ELR (cell line): Measurements from ENCODE around the gene USH1C.

Experiments used
- DNase-seq: peaks from one replicate; pipeline ENCODE4 v3.0.0-alpha.2; 2015; ENCODE audit warnings: low read depth

The USH1C gene

DNA sequence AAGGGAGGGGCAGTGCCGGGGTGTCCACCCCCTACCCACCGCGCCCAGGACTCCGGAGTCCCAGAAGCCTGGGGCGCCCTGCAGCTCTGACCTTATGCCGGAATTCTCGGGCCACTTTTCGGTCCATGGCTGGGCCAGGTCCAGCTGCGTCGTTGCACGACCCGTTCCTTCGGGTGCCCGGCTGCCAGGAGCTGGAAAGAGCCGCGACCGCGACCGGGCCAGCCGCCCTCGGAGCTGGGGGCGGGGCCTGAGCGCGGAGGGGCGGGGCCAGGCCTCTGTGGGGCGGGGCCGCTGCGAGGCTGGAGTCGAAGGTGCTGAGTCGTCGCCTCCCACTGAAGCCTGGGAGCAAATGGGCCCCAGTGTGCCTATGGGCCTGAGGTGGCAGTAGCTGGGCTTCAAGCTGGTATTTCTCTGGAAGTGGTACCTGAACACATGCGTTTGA lies at the start of gene USH1C:
Gene USH1C (minus strand): TSS at position 236 of the 442 bp plus-strand sequence. CDS start 109 bp downstream, at position 127.
- peak; percentile 3 for DNase-seq

DNA sequence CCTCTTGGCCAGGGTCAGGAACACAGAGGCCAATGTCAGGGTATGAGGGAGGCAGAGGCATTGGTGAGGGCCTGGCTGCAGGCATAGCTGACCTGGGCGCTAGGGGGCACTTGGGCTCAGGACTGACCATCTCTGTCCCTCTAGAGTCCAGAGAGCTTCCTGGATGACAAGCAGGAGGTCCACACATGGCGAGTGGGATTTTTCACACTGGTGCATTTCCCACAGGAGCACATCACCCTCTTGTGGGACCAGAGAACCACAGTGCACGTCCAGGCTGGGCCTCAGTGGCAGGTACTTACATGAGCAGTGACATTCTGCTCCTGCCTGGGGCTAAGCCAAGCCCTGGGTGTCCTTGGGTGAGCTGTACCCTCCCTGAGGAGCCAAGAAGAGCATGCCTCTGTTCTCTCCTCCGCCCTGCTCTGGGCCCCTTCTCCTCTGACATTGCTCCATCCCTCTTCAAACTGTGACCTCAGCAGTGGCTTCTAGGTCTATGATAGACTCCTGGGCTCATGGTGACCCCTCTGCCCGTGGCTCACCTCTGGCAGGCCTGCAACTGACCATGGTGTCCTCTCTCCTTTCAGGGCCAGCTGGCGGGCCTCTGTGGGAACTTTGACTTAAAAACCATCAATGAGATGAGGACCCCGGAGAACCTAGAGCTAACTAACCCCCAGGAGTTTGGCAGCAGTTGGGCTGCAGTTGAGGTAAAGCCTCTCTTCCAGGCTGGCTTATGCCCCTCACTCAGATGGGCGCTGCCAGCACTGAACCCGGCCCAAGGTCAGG lies 49.4 kb upstream of the USH1C start:
- peak; percentile 4 for DNase-seq

DNA sequence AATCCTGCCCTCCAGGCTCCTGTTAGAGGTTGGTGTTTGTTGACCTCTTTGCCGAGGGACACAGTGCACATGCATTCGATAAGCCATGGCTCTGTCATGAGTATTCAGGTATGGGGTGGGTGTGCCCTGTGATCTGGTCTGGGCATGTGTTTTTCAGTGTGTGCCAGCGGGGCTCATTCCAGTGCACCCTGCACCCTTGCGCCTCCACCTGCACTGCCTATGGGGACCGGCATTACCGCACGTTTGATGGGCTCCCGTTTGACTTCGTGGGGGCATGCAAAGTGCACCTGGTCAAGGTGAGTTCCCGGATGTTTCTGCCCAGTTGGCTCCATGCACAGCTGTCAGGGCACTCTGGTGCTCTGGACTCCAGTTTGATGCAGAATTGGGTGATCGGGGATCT lies 47.1 kb upstream of the USH1C start:
- no peak for DNase-seq

DNA sequence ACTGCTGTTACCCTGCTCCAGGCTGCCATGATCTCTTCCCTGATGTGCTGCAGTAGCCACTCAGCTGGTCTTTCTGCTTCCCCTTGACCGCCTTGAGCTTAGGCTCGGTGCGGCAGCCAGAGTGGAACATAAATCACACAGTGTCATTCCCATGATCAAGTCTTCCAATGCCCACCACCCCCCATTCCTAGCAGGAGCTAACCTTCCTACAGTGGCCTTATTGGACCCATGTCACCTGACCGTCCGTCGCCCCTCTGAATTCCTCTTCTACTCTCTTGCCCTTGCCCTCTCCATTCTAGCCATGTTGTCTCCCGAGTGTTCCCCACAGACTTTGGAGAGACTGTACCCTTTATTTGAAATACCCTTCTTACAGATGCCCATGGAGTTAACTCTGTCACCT lies 46.2 kb upstream of the USH1C start:
- DNase-seq = no peak

DNA sequence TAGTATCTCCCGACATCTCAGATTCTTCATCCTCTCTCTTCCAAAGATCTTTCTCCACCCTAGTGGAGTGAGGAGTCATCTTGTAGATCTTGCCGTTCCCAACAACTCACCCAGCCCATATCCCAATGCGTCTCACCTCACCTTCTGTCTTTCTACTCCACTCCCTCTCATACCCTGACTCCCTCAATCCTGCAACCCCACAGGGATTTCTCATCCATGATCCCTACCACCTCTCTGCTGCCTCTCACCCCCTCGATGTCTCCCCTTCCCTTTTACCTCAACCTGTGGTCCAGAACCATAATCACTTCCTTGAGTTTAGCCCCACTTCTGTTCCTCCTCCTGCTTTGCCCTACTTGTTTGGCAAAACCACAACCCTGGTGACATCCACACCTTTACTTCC lies 44.5 kb upstream of the USH1C start:
- no peak for DNase-seq

DNA sequence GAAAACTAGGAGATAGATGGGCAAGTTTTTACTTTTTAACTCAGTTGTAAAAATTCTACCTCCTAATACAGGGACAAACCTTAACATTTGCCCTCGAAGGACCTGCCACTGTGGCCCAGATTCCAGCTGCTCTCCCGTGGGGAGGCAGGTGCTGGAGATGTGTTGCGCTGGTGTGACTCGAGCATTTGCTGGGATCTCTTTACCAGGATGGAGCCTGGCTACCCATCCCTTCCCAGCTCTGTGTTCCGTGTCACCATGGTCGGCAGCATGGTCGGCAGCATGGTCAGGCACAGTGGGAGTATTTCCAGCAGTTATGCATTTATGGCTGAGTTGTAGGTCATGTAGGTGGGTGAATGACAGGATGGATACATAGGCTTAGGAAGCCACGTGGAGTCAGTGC lies 44.0 kb upstream of the USH1C start:
- DNase-seq = no peak

DNA sequence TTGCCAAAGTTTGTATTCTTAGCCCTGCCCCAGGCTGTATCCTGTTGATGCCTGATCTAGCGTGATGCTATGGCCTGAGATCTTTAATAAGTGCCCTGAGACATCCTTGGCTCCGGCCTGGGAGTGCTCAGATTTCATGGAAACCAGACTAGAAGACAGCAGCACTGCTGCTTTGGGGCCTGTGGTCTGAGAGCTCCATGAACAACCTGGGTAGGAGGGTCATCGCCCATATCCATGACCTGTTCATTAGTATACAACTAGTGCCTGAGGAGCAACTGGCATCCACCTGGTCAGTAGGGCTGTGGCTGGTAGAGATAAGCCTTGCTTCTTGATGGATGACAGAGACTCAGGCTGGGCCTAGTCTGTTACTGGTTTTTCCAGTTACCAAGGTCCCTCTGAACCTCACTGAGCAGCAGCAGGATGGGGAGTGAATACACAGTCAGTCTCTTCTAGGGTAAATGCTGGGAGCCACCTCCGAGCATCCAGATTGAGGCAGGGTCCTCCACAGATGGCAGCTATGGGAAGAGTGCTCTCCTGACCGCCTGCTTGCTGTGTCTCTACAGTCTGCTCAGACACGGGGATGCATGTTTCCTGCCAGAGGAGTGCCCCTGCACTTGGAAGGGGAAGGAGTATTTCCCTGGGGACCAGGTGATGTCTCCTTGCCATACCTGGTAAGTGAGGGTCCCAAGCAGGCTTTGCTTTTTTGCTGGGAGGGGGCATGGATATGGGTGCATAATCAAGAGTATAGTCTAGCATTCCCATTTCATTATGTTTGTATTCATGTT lies 41.9 kb upstream of the USH1C start:
- no peak for DNase-seq

DNA sequence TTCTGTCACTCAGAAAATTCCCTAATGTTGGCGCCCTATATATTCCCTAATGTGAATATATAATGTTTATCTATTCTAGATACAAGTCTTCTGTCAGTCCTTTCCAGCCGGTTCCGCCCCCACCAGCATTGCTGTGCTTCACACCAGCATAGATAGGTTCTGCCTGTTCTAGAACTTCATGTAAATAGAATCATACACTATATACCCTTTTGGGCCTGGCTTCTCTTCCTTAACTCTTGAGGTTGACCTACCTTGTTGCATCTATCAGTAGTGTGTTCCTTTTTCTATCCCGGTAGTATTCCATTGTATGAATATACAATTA lies 37.5 kb upstream of the USH1C start:
- DNase-seq = no peak

DNA sequence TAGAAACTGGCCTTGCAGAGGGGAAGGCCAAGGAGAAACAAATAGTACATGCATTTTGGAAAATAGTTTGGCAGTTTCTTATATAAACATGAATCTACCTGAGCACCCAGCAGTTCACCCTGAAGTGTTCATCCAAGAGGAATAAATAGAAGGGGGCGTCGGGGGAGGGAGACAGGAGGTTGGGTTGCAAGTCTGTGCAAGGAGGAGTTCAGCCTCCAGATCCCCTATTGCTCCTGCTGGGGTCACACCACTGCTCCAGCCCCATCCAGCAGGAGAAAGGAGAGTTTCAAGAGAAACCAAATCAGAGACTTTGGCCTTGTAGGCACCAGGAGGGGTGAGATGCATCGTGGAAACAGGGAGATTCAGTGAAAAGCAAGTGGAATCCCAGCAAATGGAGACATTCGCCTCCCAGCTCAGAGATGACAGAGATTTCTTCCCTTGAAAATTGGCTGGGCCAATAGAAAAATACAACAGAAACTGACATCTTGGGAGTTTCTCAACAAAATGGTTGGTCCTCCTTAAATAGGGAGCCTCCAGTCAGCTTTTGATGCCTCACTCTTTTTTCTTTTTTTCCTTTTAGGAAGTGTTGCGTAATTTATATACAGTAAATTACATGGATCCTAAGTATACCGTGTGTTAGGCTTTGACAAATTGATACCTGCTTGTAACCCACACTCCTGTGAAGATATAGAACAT lies 37.0 kb upstream of the USH1C start:
- no peak for DNase-seq

DNA sequence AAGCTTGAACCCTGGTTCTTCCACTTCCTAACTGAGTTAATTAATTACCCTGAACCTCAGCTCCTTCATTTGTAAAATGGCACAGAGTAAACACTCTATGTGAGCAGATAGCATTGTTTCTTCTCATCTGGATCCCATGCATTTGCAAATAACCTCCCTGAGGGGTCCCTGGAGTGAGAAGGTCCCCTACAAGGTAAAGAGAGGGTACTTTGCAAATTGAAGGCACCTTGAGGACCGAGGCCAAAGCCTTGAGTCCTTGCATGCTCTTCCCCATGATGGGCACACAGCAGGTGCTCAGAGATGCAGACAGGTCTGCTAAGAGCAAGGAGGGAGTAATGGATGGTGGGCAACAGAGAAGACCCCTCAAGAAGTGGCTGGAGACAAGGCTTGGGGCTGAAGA lies 36.1 kb upstream of the USH1C start:
- no peak for DNase-seq

DNA sequence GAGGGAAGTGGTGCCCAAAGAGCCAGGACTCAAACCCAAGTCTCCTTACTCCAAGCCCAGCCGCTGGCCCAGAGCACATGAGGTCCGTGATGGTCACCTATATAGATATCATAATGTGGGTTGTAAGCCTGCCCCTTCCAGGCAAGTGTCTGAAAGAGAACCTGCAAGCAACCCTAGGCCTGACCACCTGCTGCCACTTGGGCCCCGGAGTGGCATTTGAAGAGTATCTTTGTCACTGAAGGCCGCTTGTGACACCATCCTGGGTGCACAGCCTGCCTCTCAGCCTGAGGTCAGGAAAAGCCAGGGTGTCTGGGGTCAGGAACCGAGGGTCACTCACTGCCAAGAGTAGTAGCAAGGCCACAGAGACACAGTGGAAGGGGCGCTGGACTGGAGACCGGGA lies 35.2 kb upstream of the USH1C start:
- no peak for DNase-seq

DNA sequence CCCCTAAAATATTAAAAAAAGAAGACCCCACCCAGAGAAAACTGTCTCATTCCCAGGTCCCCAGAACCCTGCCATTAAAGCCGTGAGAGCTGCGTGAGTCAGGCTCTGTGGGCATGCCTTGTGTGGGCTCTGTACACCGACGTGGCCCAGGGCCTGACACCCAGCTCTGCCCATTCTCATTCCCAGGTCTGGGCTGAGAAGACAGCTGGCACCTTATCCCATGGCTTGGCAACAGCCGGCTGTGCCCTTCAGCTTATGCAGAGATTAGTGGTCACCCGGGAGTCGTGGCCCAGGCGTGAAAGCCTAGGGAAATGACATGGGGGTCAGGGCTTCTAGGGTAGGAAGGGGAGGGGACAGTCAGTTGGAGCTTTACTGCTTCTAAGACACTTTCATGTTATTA lies 34.7 kb upstream of the USH1C start:
- no peak for DNase-seq

DNA sequence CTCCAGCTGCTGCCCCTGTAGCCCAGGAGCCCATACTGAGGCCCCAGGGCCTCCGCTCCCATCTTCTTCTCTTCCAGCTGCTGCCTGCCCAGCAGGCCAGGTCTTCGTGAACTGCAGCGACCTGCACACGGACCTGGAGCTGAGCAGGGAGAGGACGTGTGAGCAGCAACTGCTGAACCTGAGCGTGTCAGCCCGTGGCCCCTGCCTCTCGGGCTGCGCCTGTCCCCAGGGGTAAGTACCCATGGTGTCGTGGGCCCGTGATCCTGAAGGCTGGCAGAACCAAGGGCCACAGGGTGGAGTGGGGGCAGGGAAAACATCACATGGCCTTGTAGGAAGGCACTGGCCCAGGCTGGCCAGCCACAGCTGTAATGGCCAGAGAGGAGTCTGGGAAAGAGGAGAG lies 34.1 kb upstream of the USH1C start:
- DNase-seq = no peak

DNA sequence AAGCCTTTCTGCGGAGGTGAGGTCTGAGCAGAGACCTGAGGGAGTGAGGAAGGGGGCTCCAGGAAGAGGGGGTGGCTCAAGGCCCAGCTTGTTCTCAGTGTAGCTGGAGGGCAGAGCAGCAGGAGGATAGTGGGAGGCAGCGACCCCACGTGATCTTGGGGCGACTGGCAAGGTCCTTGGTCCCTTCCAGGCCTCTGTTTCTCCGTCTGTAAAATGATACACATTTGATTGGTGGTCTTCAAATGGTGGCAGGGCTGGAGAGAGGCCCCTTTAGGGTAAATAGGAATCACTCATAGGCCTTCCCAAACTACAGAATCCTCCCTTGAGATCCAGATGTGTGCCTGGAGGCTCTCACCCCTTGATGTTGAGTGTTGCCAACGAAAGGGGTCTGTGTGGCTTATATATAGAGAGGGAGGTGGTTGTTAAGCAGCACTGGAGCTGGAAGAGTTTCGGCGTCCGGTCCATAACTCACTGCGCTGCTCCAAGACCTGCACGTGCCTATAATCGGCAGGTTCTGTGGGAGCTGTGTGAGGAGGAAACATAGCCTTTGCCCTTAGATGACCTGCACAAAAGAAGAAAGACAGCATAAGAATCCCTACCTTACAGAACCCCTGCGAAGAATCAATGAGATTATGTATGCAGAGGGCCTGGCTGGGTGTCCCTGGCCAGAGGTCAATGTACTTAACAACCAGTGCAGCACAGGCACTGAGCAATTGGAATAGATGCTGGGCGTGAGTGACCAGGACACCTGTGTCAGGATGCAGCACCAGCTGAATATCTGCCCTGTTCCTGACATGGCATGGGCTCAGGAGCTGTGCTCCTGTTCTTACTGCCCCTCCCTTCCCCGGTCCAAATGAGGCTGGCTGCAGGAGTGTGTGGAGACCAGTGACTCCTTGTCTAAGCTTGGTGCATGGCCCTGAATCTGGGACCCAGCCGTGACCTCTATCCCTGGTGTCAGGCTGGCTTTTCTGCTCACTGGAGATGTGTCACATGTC lies 31.5 kb upstream of the USH1C start:
- no peak for DNase-seq

DNA sequence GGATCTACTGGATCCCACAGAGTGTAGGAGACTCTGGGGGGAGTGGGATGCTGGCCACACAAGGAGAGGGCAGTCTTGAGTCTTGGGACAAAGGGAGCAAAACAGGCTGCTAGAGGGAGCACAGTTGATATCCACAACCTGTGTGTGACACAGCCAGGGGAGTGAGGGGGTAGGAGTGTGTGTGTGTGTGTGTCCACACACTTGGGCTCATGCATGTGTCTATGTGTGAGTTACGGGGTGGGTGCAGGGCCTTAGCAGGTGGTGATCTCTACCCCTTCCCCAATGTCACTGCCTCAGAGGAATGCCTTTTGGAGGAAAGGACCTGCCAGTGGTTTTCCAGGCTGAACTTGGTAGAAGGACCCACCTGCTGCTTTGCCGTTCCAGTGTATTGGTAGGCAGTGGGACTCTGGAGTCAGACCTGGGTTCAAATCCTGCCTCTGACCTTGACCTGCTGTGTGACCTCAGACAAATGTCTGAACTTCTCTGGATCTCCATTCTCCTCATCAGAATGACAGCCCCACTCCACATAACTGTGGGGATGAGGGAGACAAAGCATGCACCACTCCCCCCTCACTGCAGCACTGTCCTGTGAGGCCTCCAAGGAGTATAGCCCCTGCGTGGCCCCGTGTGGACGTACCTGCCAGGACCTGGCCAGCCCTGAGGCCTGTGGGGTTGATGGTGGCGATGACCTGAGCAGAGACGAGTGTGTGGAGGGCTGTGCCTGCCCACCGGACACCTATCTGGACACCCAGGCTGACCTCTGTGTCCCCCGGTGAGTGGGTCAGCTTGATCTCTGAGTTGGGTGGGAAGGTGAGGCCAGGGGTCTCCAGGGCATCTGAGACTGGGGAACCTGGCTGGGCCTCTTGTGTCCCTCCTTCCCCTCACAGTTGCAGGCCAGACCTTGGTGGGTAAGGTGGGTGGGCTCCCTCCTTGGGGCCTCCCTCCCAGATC lies 30.2 kb upstream of the USH1C start:
- DNase-seq = no peak

DNA sequence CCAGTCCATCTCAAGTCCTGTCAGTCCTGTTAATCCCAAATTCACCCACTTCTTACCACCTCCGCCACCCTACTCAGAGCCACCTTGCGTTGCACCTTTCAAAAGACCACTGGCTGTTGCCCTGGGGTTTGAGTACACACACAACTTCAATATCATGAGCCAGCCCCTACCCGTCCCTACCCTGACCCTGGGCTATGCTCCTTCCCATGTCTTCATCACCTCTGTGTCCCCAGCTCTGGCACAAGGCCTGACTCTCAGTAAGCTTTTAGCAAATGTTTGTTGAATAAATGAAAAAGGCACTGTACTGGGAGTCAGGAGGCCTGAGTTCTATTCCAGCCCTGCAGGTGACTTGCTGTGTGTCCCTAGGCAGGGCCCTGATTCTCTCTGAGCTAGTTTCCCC lies 29.3 kb upstream of the USH1C start:
- no peak for DNase-seq

DNA sequence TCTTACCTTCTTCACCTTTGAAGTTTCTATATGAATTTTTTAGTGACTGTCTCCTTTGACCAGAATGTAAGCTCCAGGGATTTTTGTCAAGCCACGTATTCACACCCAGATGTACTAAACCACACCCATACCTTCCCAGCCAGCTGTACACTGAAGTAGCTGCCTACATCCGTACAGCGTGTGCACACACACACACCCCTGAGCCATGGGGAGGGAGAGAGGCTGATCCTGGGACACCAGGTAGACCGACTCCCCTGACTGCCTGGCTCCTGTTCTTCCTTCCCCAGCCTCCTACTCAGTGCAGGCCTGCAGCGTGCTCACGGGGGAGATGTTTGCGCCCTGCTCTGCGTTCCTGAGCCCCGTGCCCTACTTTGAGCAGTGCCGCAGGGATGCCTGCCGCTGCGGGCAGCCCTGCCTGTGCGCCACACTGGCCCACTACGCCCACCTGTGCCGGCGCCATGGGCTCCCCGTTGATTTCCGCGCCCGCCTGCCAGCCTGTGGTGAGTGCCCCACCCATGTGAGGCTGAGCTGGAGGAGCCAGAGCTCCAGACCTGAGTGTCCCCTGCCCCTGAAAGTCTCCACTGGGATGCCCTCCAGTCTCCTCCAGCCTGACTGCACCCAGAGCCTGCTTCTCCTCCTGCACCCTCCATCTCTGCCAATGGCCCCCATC lies 28.7 kb upstream of the USH1C start:
- DNase-seq = no peak

DNA sequence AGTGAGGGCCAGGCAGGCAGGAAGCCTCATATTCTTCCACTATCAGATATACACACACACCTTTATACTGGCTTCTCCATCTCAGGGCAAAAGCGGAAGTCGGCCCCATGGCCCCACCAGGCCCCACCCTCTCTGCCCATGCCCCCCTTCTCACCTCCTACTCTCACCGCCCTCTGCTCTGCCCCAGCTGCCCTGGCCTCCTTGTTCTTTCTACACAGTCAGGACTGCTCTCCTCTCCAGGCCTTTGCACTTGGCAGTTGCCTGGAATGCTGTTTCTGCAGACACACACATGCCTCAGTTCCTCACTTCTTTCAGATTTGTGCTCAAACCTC lies 28.1 kb upstream of the USH1C start:
- DNase-seq = no peak

DNA sequence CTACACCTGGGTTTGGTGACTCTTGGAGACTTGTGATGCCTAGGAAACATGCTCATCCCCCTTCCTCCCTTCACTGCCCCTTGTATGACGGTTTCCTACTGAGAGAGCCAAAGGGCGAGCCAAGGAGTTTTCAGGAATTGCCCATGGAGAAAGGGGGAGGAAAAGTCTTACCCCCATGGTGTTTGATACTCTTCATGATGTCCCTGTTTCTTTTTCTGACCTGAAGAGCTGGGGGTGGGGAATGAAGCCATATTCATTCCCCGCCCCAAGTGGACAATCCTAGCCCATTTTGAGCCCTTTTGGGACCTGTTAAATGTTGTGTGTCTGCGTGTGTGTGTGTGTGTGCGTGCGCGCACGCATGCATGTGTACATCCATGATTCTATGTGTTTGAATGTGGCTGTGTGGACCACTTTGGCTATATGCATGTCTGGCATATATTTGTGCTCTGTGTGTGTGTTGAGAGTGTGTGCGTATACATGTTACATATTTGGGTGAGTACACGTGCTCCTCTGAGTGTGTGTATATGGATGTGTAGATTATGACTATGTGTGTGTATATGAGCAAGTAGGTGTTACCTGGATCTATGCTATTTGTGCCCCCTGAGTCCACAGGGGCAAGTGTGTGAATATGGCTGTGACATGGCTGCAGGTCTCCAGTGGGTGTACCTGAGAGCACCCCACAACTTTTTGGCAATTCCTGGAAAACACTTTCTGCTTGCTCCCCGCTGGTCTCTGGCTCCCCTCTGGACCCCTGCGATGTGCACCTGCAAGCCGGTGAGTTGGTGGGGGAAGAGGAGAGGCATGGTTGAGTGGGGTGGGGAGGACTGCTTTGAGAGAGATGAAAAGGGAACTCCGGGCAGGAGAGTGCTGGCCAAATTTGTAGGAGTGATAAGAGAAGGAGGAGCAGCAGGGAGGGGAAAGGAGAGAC lies 27.5 kb upstream of the USH1C start:
- DNase-seq = no peak
